Astrocyte (in vitro differentiated cells and primary cell): ENCODE results near the gene KCNMA1. TPM values are rescaled to one million over a fixed set of nuclear protein-coding genes. Genes with fewer than 3 reads are reported as not detected.

Source experiments
- DNase-seq: peaks from one replicate; pipeline ENCODE4 v3.0.0-alpha.2; 2010; ENCODE audit warnings: low read depth
- FAIRE-seq: peaks from 2 replicates; lab custom pipeline; 2011; peaks lifted over from hg19 to GRCh38; lab: Jason Lieb, UNC
- H2AFZ ChIP-seq: 2 replicates; pipeline ENCODE4 v1.6.0; 2012; ENCODE audit warnings: low read depth, low read length, inconsistent platforms
- H3K27ac ChIP-seq: 2 replicates; pipeline ENCODE4 v1.5.1; 2011; ENCODE audit warnings: low read depth, low read length, inconsistent platforms
- H3K27me3 ChIP-seq: 2 replicates; pipeline ENCODE4 v1.6.0; 2011; ENCODE audit warnings: low read length, inconsistent platforms; ENCODE audit not compliant: insufficient read depth
- H3K36me3 ChIP-seq: 2 replicates; pipeline ENCODE4 v1.5.1; 2011; ENCODE audit warnings: low read length, inconsistent platforms; ENCODE audit not compliant: insufficient read depth
- H3K4me1 ChIP-seq: 2 replicates; pipeline ENCODE4 v1.5.1; 2011; ENCODE audit warnings: low read length, inconsistent platforms; ENCODE audit not compliant: insufficient read depth
- H3K4me2 ChIP-seq: 2 replicates; pipeline ENCODE4 v1.6.0; 2012; ENCODE audit warnings: low read length, inconsistent platforms
- H3K4me3 ChIP-seq: 2 replicates; pipeline ENCODE4 v1.5.1; 2011; ENCODE audit warnings: low read depth, mild to moderate bottlenecking, low read length, inconsistent platforms; ENCODE audit not compliant: insufficient read depth
- H3K79me2 ChIP-seq: 2 replicates; pipeline ENCODE4 v1.6.0; 2012; ENCODE audit warnings: mild to moderate bottlenecking, low read length, inconsistent platforms; ENCODE audit not compliant: insufficient read depth
- H3K9ac ChIP-seq: 2 replicates; pipeline ENCODE4 v1.6.0; 2012; ENCODE audit warnings: mild to moderate bottlenecking, low read length, inconsistent platforms
- H3K9me3 ChIP-seq: 2 replicates; pipeline ENCODE4 v1.5.1; 2012; ENCODE audit warnings: low read depth, mild to moderate bottlenecking, low read length, inconsistent platforms; ENCODE audit not compliant: insufficient read depth
- H4K20me1 ChIP-seq: 2 replicates; pipeline ENCODE4 v1.6.0; 2012; ENCODE audit warnings: low read length, inconsistent platforms; ENCODE audit not compliant: insufficient read depth
- H3K27ac Mint-ChIP-seq: one replicate; pipeline ENCODE4 v1.8.0; 2021; ENCODE audit warnings: mild to moderate bottlenecking, mixed read lengths; ENCODE audit not compliant: unreplicated experiment
- H3K27me3 Mint-ChIP-seq: one replicate; pipeline ENCODE4 v1.8.0; 2021; ENCODE audit warnings: low read depth, mixed read lengths; ENCODE audit not compliant: unreplicated experiment
- H3K36me3 Mint-ChIP-seq: one replicate; pipeline ENCODE4 v1.8.0; 2021; ENCODE audit warnings: low read depth, mixed read lengths; ENCODE audit not compliant: unreplicated experiment
- H3K4me1 Mint-ChIP-seq: one replicate; pipeline ENCODE4 v1.8.0; 2021; ENCODE audit warnings: low read depth, mixed read lengths; ENCODE audit not compliant: unreplicated experiment
- H3K4me3 Mint-ChIP-seq: one replicate; pipeline ENCODE4 v1.8.0; 2021; ENCODE audit warnings: mild to moderate bottlenecking, moderate library complexity, mixed read lengths; ENCODE audit not compliant: unreplicated experiment
- H3K9me3 Mint-ChIP-seq: one replicate; pipeline ENCODE4 v1.8.0; 2021; ENCODE audit warnings: mild to moderate bottlenecking, mixed read lengths; ENCODE audit not compliant: unreplicated experiment
- CTCF ChIP-seq: IDR thresholded peaks from 2 replicates; pipeline ENCODE4 v1.5.1; 2011; ENCODE audit warnings: low read depth, mild to moderate bottlenecking, inconsistent platforms, low read length, moderate library complexity; ENCODE audit not compliant: insufficient read depth
- EZH2 ChIP-seq: IDR thresholded peaks from 2 replicates; pipeline ENCODE4 v1.6.1; 2012; ENCODE audit warnings: mild to moderate bottlenecking, low read length, inconsistent platforms; ENCODE audit not compliant: insufficient read depth
- total RNA-seq: library from RNA; stranded (reverse); gene quantifications from 2 replicates; pipeline ENCODE4 v1.2.1, GENCODE V29; 2021

KCNMA1 gene
- total RNA-seq, 1 donor from 2014 or later, result 45.8 TPM

- Histone ChIP-seq H3K9ac (no peak overlapping the region), H3K27me3 (no peaks in the 10 kb centered on the region), H2AFZ (no peak overlapping the region), H3K79me2 (no peaks in the 10 kb centered on the region), H3K4me1 (no peaks in the 10 kb centered on the region), H3K9me3 (no peaks in the 10 kb centered on the region), H3K27ac (no peak overlapping the region), H3K4me2 (no peak overlapping the region), H3K36me3 (peaks cover 7% of the 10 kb centered on the region), H4K20me1 (no peaks in the 10 kb centered on the region), H3K4me3 (no peak overlapping the region)
- Mint-ChIP-seq H3K4me3 (no peak overlapping the region), H3K27me3 (no peaks in the 10 kb centered on the region), H3K9me3 (no peaks in the 10 kb centered on the region), H3K27ac (no peak overlapping the region), H3K36me3 (peaks cover 33% of the 10 kb centered on the region), H3K4me1 (no peaks in the 10 kb centered on the region)
- DNase-seq, result no peak
- FAIRE-seq, result no peak
- TF ChIP-seq CTCF (no peak), EZH2 (no peak)
Observed at GRCh38 chr10:77071956-77072355, 565.7 kb downstream of the KCNMA1 start.

- Histone ChIP-seq H3K4me1 (no peaks in the 10 kb centered on the region), H3K9ac (no peak overlapping the region), H3K9me3 (no peaks in the 10 kb centered on the region), H3K4me3 (no peak overlapping the region), H2AFZ (no peak overlapping the region), H3K79me2 (no peaks in the 10 kb centered on the region), H3K27ac (no peak overlapping the region), H3K27me3 (no peaks in the 10 kb centered on the region), H3K36me3 (peaks cover 7% of the 10 kb centered on the region), H3K4me2 (no peak overlapping the region), H4K20me1 (no peaks in the 10 kb centered on the region)
- H3K4me3 Mint-ChIP-seq, result no peak overlapping the region
- no peaks in the 10 kb centered on the region for H3K9me3 Mint-ChIP-seq
- H3K27me3 Mint-ChIP-seq, result no peaks in the 10 kb centered on the region
- peaks cover 34% of the 10 kb centered on the region for H3K36me3 Mint-ChIP-seq
- no peaks in the 10 kb centered on the region for H3K4me1 Mint-ChIP-seq
- TF ChIP-seq EZH2 (no peak), CTCF (no peak)
- no peak for DNase-seq
- no peak for FAIRE-seq
- H3K27ac Mint-ChIP-seq, result no peak overlapping the region
Observed at GRCh38 chr10:77071001-77071511, 566.6 kb downstream of the KCNMA1 start.

GRCh38 chr10:77070346-77070745, 567.3 kb downstream of the KCNMA1 start:
- no peaks in the 10 kb centered on the region for H3K9me3 ChIP-seq
- H3K36me3 Mint-ChIP-seq, result peaks cover 37% of the 10 kb centered on the region
- TF ChIP-seq CTCF, result no peak
- TF ChIP-seq EZH2, result no peak
- H3K4me3 ChIP-seq, result no peak overlapping the region
- no peak overlapping the region for H3K4me3 Mint-ChIP-seq
- no peaks in the 10 kb centered on the region for H3K9me3 Mint-ChIP-seq
- H3K27ac ChIP-seq, result no peak overlapping the region
- no peak overlapping the region for H3K27ac Mint-ChIP-seq
- FAIRE-seq (no peak), DNase-seq (no peak)
- no peak overlapping the region for H3K9ac ChIP-seq
- no peaks in the 10 kb centered on the region for H3K27me3 ChIP-seq
- no peak overlapping the region for H3K4me2 ChIP-seq
- no peaks in the 10 kb centered on the region for H3K4me1 Mint-ChIP-seq
- H3K4me1 ChIP-seq, result no peaks in the 10 kb centered on the region
- no peaks in the 10 kb centered on the region for H3K27me3 Mint-ChIP-seq
- H3K36me3 ChIP-seq, result peaks cover 7% of the 10 kb centered on the region
- H3K79me2 ChIP-seq, result no peaks in the 10 kb centered on the region
- H4K20me1 ChIP-seq, result no peaks in the 10 kb centered on the region
- no peak overlapping the region for H2AFZ ChIP-seq
